HG03108 (cell line): ENCODE data around the gene ISLR2.
"Not testable (repeated sequence)": the region's sequence is repeated elsewhere in the genome, so short reads cannot be mapped to it uniquely, and the experiment has no call there.

Experiments used
- ATAC-seq: cut with Tn5 transposase; IDR thresholded peaks from one replicate; pipeline ENCODE4 v1.9.1; 2021; ENCODE audit warnings: moderate library complexity; ENCODE audit not compliant: unreplicated experiment

ISLR2 gene, protein sequence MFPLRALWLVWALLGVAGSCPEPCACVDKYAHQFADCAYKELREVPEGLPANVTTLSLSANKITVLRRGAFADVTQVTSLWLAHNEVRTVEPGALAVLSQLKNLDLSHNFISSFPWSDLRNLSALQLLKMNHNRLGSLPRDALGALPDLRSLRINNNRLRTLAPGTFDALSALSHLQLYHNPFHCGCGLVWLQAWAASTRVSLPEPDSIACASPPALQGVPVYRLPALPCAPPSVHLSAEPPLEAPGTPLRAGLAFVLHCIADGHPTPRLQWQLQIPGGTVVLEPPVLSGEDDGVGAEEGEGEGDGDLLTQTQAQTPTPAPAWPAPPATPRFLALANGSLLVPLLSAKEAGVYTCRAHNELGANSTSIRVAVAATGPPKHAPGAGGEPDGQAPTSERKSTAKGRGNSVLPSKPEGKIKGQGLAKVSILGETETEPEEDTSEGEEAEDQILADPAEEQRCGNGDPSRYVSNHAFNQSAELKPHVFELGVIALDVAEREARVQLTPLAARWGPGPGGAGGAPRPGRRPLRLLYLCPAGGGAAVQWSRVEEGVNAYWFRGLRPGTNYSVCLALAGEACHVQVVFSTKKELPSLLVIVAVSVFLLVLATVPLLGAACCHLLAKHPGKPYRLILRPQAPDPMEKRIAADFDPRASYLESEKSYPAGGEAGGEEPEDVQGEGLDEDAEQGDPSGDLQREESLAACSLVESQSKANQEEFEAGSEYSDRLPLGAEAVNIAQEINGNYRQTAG

GRCh38 chr15:74130155-74130848 is at the start of gene ISLR2:
Gene ISLR2 (plus strand): TSS chr15:74130586. CDS start chr15:74132755, 2,169 bp downstream.
- no peak for ATAC-seq

DNA sequence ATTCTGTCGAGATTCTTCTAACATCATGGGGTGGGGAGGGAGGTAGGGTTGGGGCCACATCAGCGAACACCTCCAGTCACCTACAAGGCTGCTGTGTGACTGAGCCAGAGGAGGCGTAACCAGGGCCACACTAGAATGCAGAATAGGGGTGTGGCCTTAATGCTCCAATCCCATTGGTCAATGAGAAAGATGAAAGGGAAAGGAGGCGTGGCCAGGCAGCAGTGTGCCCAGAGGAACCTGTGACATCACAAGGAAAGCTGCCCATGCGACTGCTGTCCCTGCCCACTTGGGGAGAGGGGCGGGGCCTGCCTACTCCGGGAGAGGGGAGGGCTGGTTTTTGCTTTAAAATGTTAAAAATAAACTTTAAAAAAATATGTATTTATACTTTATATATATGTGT is 47.9 kb upstream of the ISLR2 start, which contains the start of gene GOLGA6A:
GOLGA6A (minus strand) TSS at position 101 of the 400 bp plus-strand sequence; CDS start at position 60, 41 bp downstream.
- not testable (repeated sequence) for ATAC-seq

GRCh38 chr15:74094567-74094966 is 35.8 kb upstream of the ISLR2 start:
- not testable (repeated sequence) for ATAC-seq

DNA sequence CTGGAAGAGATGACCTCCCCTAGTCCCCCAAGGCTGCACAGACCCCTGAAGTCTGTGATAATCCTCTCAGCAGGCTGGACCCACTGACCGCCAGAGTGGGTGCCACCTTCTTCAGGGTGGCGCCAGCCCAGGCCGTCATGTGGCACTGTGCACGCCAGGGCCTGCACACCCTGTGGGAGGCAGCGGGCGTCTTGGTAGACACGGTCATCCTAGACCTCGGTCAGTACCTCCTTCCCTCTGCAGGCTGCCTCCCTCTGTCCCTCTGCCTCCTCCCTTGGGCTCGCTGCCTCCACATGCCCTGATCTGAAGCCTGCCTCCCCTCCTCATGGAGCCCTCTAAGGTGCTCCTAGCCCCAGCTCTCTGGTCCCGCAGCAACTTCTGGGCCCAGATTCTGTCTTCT is 34.8 kb upstream of the ISLR2 start:
- not testable (repeated sequence) for ATAC-seq

- not testable (repeated sequence) for ATAC-seq
These were observed 33.5 kb upstream of the ISLR2 start for GRCh38 chr15:74096753-74097474.

DNA sequence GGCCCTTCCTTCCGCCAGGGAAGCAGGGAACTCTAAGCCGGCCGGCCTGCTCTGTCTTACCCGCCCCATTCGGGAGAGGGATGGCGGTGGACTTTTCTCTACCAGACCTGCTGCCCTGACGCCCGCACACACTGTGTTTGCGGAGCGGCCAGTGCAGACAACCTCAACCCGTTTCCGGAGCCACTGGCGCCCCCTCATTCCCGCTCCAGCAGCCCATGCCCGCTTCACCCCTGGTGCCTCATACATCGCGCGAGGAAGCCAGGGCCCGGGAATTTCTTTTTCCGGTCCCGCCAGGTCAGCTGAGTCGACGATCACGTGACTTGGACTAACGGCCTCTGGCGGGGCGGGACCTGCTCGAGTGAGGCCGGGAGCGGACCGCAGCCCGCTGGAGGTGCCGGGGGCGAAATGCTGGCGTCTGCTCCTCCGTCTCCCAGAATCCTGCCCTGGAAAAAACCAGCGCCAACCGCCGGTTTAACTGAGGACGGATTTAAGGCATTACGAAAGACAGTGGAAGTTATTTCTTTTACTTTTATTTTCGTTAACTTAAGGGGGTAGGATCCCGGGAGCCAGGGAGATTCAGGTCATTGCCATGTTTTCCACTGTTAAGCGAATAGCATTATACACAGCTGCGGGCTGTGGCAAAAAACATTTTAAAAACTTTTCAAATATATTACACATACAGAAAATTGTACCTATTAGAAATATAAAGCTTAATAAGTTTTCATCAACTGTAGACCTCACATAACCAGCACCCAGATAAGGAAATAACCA is 30.2 kb upstream of the ISLR2 start:
- ATAC-seq: peak; percentile 69

- no peak for ATAC-seq
These were observed 22.3 kb upstream of the ISLR2 start for GRCh38 chr15:74108111-74108510.

DNA sequence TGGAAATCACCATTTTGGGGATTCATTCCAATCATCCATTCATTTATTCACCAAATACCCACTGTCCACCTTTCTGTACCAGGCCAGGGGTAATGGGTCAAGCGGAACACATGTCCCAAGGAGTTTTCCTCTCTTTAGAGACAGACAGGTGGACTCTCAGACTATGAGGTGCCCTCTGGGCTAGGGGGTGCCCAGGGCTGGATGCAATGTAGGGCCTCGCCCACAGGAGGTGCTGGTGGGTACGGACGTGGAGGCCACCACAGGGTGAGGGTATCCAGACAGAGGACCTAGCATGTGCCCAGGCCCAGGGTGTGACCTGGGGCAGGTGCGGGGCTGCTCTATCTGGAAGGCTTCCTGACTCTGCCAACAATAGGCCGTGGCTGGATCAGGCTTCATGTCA is 21.8 kb upstream of the ISLR2 start:
- ATAC-seq: not testable (repeated sequence)

GRCh38 chr15:74109713-74110112 is 20.7 kb upstream of the ISLR2 start:
- ATAC-seq: no peak

DNA sequence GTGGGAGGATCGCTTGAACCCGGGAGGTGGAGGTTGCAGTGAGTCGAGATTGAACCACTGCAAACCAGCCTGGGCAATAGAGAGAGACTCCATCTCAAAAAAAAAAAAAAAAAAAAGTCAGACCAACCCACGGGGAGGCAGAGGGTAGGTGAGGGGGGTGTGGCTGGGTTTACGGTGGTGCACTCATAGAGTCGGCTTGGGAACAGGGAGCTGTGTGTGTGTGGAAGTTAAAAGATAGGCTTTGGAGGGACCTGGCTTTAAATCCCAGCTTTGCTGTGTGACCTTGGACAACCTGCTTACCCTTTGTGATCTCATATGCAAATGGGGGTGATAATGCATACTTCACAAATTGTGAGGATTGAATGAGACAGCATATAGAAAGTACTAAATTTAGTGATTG is 10.0 kb upstream of the ISLR2 start:
- no peak for ATAC-seq

DNA sequence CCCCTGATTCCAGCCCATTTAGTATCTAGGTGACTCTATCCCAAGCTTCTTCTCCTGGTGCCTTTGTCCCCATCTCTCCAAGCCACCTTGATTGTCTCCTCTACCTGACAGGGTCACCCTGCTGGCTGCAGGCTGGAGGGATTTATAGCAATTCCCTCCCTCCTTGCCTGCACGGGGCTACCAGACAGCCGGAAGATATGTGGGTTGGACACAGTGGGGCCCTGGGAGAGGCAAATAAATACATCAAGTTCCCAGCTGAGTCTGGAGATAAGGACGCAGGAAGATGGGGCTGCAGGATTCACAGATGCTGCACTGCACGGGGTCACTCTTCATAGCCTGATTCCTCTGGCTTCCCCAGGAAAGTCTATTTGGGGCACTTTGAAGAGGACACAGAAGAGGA is 9.3 kb upstream of the ISLR2 start:
- ATAC-seq: no peak

GRCh38 chr15:74121858-74122257 is 8.5 kb upstream of the ISLR2 start:
- ATAC-seq: no peak

DNA sequence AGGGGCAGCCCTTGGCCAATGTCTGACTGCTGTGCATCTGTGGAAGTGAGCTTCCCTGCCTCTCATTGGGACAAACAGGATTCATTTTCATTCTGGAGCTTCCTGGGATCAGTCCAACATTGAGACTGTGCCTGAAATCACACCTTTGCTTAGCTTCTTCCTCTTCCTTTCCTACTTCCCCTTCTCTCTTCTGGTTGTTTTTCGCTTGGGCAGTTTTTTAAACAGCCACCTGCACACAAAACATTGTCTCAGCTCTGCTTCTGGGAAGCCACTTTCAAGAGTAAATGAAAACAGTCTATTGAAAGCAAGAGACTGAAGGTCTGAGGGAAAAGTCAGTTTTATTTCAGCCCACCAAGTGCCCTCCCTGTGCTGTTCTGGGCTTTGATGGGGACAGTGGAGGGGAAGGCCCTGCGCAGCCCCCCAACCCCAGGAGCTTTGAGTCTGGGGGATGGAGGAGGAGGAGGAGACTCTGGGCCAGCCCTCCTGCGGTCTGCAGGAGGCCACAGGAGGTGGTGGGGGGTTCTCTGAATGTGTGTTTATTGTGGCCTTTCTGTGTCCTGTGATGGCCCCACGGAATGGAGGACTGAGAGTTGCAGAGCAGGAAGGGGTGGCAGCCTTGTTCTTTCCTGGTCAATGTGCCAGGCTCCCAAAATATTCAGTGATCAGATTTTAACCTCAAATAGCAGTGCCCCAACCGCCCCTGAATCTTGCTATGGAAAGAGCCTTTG is 7.8 kb upstream of the ISLR2 start:
- ATAC-seq: no peak

GRCh38 chr15:74123131-74123429 is 7.3 kb upstream of the ISLR2 start:
- ATAC-seq: no peak

GRCh38 chr15:74123658-74124057 is 6.7 kb upstream of the ISLR2 start:
- no peak for ATAC-seq

DNA sequence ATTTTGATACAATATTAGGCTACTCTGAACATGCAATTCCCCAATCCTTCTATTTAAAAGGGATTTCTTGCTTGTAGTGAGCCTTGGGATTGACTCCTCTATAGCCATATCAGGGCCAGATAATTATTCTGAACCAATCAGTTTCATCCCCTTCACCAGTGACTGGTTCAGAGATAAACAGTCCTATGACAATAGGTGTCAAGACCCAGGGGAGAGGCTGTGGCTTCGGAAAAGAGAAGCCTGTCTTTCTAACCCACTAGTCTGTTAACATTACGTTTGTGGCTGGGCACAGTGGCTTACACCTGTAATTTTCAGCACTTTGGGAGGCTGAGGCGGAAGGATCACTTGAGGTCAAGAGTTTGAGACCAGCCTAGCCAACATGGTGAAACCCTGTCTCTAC is 6.2 kb upstream of the ISLR2 start:
- ATAC-seq: no peak

GRCh38 chr15:74124759-74125158 is 5.6 kb upstream of the ISLR2 start:
- no peak for ATAC-seq

DNA sequence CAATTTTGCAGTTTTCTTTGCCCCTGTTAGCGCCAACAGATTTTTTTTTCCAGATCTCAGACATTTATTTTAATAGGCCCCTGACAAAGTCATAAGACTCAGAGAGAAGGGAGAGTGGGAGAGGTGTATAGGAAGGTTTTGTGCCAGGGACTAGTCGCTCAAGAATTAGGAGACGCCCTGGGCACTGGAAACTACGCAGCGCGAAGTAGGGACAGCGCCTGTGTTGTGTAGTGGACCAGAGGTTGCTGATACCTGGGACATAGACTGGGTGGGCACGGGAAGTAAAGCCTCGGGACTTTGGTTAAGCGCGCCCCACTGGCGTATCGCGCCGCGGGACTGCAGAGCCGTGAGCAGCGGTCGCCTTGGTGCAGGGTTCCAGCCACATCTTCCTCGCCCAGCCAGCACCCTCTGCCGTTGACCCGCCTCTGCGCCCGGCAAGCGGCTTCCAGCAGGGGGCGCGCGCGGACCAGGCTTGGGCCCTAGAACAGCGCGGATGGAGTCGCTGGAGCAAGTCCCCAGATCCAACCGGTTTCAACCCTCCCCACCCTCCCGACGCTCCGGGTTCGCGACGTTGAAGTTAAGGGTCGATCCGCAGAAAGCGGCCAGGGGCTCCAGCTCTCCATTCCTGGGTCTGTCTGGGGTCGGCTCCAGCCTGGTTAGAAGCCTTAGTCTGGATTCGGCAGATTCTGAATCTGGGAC is 3.0 kb upstream of the ISLR2 start:
- ATAC-seq: no peak
